ENCODE measurements around the gene RPH3AL.
A peak's percentile ranks its signal among the peaks of the same experiment; 100 is the strongest.
"Not testable (repeated sequence)": the region's sequence is repeated elsewhere in the genome, so short reads cannot be mapped to it uniquely, and the experiment has no call there.

The RPH3AL gene

DNA sequence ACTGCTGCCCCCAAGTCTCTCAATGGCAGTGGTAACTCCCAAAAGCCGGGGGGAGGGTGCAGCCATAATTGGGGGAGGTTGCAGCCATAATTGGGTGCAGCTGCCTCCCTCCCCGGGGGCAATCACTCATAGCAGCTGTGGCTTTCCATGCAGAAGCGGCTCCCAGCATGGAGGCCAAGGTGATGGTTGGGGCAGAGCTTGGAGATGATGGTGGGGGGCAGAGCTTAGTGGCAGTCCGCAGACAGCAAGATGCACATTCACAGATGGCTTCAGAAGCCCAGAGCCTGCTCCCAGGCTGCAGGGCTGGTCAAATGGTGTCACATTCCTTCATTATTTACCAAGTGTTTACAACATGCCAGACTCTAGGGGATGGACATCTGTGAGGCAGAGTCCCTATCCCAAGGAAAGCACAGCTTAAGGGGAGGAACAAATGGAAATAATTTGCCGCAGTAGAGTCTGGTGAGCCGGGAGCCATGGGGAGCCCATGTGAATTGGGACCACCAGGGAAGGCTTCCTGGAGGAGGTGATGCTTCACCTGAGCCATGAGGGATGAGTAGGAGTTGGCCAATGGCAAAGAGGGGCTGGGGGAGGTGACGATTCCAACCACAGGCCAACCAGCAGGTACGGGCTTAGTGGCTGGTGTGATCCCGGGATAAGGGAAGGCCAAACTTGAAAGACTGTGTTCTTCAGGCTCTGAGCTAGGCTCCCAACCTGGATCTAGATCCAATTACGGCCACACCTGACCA is 179.3 kb downstream of the RPH3AL start:
- H3K27me3 ChIP-seq (ENCODE audit: insufficient read depth, low read length, poor library complexity), result no peaks in the 10 kb centered on the region
- H3K23ac ChIP-seq (ENCODE audit: low read length), result no peak overlapping the region
- H3K4me3 ChIP-seq (ENCODE audit: low read length), result no peak overlapping the region
- no peaks in the 10 kb centered on the region for H3K4me1 ChIP-seq (ENCODE audit: control insufficient read depth, low read depth, low read length)
- H3K56ac ChIP-seq (ENCODE audit: low read length), result no peak overlapping the region
- no CpG with 5 or more reads among the region's 10 CpGs for WGBS (ENCODE audit: extremely low coverage, insufficient coverage, low lambda C conversion rate)
- no peak overlapping the region for H4K5ac ChIP-seq (ENCODE audit: low read length)
- H3K4me2 ChIP-seq (ENCODE audit: low read length), result no peak overlapping the region
- H3K36me3 ChIP-seq (ENCODE audit: control insufficient read depth, insufficient read depth, low read length), result no peaks in the 10 kb centered on the region
- no peak overlapping the region for H2BK15ac ChIP-seq (replicated peaks; ENCODE audit: low read depth)
- H4K8ac ChIP-seq (ENCODE audit: low read depth, low read length), result no peak overlapping the region
- H3K4ac ChIP-seq (ENCODE audit: low read depth, low read length), result no peak overlapping the region
- H3K27ac ChIP-seq (ENCODE audit: low read depth, low read length), result no peak overlapping the region
- no peak overlapping the region for H2BK5ac ChIP-seq (ENCODE audit: low read length)
- no peak overlapping the region for H2AK5ac ChIP-seq (ENCODE audit: low read length)
- no peak overlapping the region for H3K9ac ChIP-seq (ENCODE audit: low read length)
- no peaks in the 10 kb centered on the region for H3K79me1 ChIP-seq (ENCODE audit: low read length)
- H3K79me2 ChIP-seq (ENCODE audit: control insufficient read depth, insufficient read depth, low read length), result no peaks in the 10 kb centered on the region
- H2BK120ac ChIP-seq (ENCODE audit: low read depth, low read length), result no peak overlapping the region
- DNase-seq, result peak; percentile 72
- H3K18ac ChIP-seq (ENCODE audit: low read length), result no peak overlapping the region

DNA sequence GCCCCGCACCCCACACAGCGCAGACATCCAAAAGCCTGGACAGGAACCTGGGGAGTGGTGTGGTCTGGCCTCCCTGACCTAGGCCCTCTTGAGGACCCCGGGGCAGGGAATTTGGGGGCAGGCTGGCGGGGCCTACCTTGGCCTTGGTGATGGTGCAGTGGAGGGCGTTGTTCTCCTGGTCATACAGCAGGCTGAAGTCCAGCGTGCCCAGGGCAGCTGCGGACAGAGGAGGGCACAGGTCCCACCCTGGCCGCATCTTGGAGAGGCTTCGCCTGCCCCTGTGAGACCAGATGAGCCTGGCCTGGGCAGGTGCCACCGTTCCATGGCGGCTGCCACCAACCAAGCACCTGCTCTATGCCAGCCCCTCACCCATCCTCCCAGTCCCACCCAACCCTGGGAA is 180.2 kb downstream of the RPH3AL start:
- Histone ChIP-seq H2BK5ac (ENCODE audit: low read length) (no peak overlapping the region), H2AK5ac (ENCODE audit: low read length) (no peak overlapping the region), H4K8ac (ENCODE audit: low read depth, low read length) (no peak overlapping the region), H3K9ac (ENCODE audit: low read length) (no peak overlapping the region), H3K79me1 (ENCODE audit: low read length) (no peaks in the 10 kb centered on the region), H3K27me3 (ENCODE audit: insufficient read depth, low read length, poor library complexity) (no peaks in the 10 kb centered on the region), H2BK15ac (replicated peaks; ENCODE audit: low read depth) (no peak overlapping the region), H3K36me3 (ENCODE audit: control insufficient read depth, insufficient read depth, low read length) (no peaks in the 10 kb centered on the region), H3K56ac (ENCODE audit: low read length) (no peak overlapping the region), H3K18ac (ENCODE audit: low read length) (no peak overlapping the region), H3K4ac (ENCODE audit: low read depth, low read length) (no peak overlapping the region), H3K27ac (ENCODE audit: low read depth, low read length) (no peak overlapping the region), H3K4me1 (ENCODE audit: control insufficient read depth, low read depth, low read length) (no peaks in the 10 kb centered on the region), H4K5ac (ENCODE audit: low read length) (no peak overlapping the region), H2BK120ac (ENCODE audit: low read depth, low read length) (no peak overlapping the region), H3K4me2 (ENCODE audit: low read length) (no peak overlapping the region), H3K4me3 (ENCODE audit: low read length) (no peak overlapping the region), H3K79me2 (ENCODE audit: control insufficient read depth, insufficient read depth, low read length) (no peaks in the 10 kb centered on the region), H3K23ac (ENCODE audit: low read length) (no peak overlapping the region)
- no peak for DNase-seq
- no CpG with 5 or more reads among the region's 11 CpGs for WGBS (ENCODE audit: extremely low coverage, insufficient coverage, low lambda C conversion rate)

DNA sequence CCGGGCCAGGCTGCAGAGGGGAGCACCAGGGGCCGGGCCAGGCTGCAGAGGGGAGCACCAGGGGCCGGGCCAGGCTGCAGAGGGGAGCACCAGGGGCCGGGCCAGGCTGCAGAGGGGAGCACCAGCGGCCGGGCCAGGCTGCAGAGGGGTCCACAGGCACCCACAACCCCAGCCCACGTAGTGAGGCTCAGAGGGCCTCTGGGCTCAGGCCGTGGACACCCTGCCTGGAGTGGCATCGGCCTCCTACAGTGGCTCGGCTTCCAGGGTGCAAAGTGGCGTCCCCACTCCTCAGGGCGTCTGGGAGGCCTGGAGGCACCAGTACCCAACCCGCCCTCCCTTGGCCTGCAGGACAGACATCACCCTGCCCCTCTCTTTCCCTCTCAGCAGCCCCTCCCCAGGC is 180.7 kb downstream of the RPH3AL start:
- no CpG with 5 or more reads among the region's 13 CpGs for WGBS (ENCODE audit: extremely low coverage, insufficient coverage, low lambda C conversion rate)
- no peak overlapping the region for H3K4me2 ChIP-seq (ENCODE audit: low read length)
- no peak for DNase-seq
- H3K9ac ChIP-seq (ENCODE audit: low read length), result no peak overlapping the region
- no peak overlapping the region for H3K18ac ChIP-seq (ENCODE audit: low read length)
- H3K27ac ChIP-seq (ENCODE audit: low read depth, low read length), result no peak overlapping the region
- no peak overlapping the region for H2BK15ac ChIP-seq (replicated peaks; ENCODE audit: low read depth)
- no peaks in the 10 kb centered on the region for H3K27me3 ChIP-seq (ENCODE audit: insufficient read depth, low read length, poor library complexity)
- H4K5ac ChIP-seq (ENCODE audit: low read length), result no peak overlapping the region
- no peak overlapping the region for H4K8ac ChIP-seq (ENCODE audit: low read depth, low read length)
- no peaks in the 10 kb centered on the region for H3K4me1 ChIP-seq (ENCODE audit: control insufficient read depth, low read depth, low read length)
- no peaks in the 10 kb centered on the region for H3K79me1 ChIP-seq (ENCODE audit: low read length)
- no peak overlapping the region for H3K56ac ChIP-seq (ENCODE audit: low read length)
- no peak overlapping the region for H3K4ac ChIP-seq (ENCODE audit: low read depth, low read length)
- no peak overlapping the region for H3K23ac ChIP-seq (ENCODE audit: low read length)
- no peak overlapping the region for H3K4me3 ChIP-seq (ENCODE audit: low read length)
- no peaks in the 10 kb centered on the region for H3K36me3 ChIP-seq (ENCODE audit: control insufficient read depth, insufficient read depth, low read length)
- H2AK5ac ChIP-seq (ENCODE audit: low read length), result no peak overlapping the region
- H2BK5ac ChIP-seq (ENCODE audit: low read length), result no peak overlapping the region
- no peaks in the 10 kb centered on the region for H3K79me2 ChIP-seq (ENCODE audit: control insufficient read depth, insufficient read depth, low read length)
- no peak overlapping the region for H2BK120ac ChIP-seq (ENCODE audit: low read depth, low read length)

DNA sequence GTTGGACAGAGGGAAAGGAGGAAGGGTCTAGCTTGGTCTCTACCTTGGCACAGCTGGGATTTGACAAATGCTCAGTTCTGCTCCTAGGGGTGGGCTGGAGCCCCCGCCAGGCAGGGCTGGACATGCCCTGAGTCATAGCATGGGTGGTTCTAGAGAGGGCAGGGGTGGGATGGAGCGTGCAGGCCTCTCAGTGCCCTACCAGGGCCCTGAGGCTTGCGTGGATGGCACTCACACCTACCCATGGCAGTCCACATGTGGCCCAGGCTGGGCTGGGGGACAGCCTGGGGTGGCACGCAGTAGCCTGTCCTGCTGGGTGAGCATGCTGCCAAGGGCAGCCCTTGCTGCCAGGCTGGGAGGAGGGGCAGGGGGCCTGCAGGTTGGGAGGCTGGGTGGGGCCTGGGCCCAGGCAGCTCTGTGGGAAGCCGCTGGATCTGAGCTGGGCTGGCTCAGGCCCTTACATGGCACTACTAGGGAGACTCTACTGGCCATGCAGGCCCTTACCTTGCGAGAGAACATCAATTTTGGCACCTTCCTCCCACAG is 182.4 kb downstream of the RPH3AL start:
- no peak for DNase-seq
- Histone ChIP-seq H4K5ac (ENCODE audit: low read length) (no peak overlapping the region), H3K4ac (ENCODE audit: low read depth, low read length) (no peak overlapping the region), H3K18ac (ENCODE audit: low read length) (no peak overlapping the region), H4K8ac (ENCODE audit: low read depth, low read length) (no peak overlapping the region), H3K4me1 (ENCODE audit: control insufficient read depth, low read depth, low read length) (no peaks in the 10 kb centered on the region), H3K36me3 (ENCODE audit: control insufficient read depth, insufficient read depth, low read length) (no peaks in the 10 kb centered on the region), H2BK15ac (replicated peaks; ENCODE audit: low read depth) (no peak overlapping the region), H2AK5ac (ENCODE audit: low read length) (no peak overlapping the region), H3K27ac (ENCODE audit: low read depth, low read length) (no peak overlapping the region), H3K4me2 (ENCODE audit: low read length) (no peak overlapping the region), H2BK5ac (ENCODE audit: low read length) (no peak overlapping the region), H3K79me2 (ENCODE audit: control insufficient read depth, insufficient read depth, low read length) (no peaks in the 10 kb centered on the region), H3K27me3 (ENCODE audit: insufficient read depth, low read length, poor library complexity) (no peaks in the 10 kb centered on the region), H3K23ac (ENCODE audit: low read length) (no peak overlapping the region), H3K79me1 (ENCODE audit: low read length) (no peaks in the 10 kb centered on the region), H3K4me3 (ENCODE audit: low read length) (no peak overlapping the region), H3K56ac (ENCODE audit: low read length) (no peak overlapping the region), H3K9ac (ENCODE audit: low read length) (no peak overlapping the region), H2BK120ac (ENCODE audit: low read depth, low read length) (no peak overlapping the region)
- no CpG with 5 or more reads among the region's 6 CpGs for WGBS (ENCODE audit: extremely low coverage, insufficient coverage, low lambda C conversion rate)

DNA sequence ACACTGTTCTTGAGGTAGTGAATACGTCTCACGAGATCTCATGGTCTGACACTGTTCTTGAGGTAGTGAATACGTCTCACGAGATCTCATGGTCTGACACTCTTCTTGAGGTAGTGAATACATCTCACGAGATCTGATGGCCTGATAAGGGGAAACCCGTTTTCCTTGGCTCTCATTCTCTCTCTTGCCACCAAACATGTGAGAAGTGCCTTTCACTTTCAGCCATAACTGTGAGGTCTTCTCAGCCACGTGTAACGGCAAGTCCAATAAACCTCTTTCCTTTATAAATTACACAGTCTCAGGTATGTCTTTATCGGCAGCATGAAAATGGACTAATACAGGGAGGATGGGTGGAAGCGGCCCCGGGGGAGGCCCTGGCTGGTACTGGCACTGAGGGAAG is 184.0 kb downstream of the RPH3AL start:
- H3K36me3 ChIP-seq (ENCODE audit: control insufficient read depth, insufficient read depth, low read length); H2AK5ac ChIP-seq (ENCODE audit: low read length); H3K27me3 ChIP-seq (ENCODE audit: insufficient read depth, low read length, poor library complexity); H3K4me2 ChIP-seq (ENCODE audit: low read length); H3K4me3 ChIP-seq (ENCODE audit: low read length); H3K23ac ChIP-seq (ENCODE audit: low read length); H4K5ac ChIP-seq (ENCODE audit: low read length); H3K56ac ChIP-seq (ENCODE audit: low read length); DNase-seq; H4K8ac ChIP-seq (ENCODE audit: low read depth, low read length); H3K4me1 ChIP-seq (ENCODE audit: control insufficient read depth, low read depth, low read length); H2BK120ac ChIP-seq (ENCODE audit: low read depth, low read length); H3K4ac ChIP-seq (ENCODE audit: low read depth, low read length); H2BK5ac ChIP-seq (ENCODE audit: low read length); H3K27ac ChIP-seq (ENCODE audit: low read depth, low read length); H3K18ac ChIP-seq (ENCODE audit: low read length); H2BK15ac ChIP-seq (replicated peaks; ENCODE audit: low read depth); H3K79me2 ChIP-seq (ENCODE audit: control insufficient read depth, insufficient read depth, low read length); H3K79me1 ChIP-seq (ENCODE audit: low read length); H3K9ac ChIP-seq (ENCODE audit: low read length): not testable (repeated sequence)
- WGBS (ENCODE audit: extremely low coverage, insufficient coverage, low lambda C conversion rate), result no CpG with 5 or more reads among the region's 11 CpGs

DNA sequence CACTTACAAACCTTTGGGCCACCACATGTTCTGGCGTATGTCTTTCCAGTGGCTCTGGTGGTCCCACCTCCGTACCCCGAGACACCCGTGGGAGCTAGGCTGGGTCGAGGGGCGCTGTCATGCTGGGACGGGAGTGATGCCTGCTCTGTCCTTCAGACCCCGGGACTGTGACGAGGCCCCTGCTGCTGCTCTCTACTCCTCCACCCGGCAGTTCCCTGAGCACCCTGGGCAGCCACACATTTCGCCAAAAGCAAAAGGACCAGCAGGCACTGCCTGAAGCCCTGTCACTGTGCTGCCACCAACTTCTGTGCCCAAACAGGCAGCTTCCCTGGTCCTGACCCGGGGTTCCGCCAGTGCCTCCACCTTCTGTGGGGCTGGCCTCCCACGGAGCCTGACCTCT is 186.7 kb downstream of the RPH3AL start:
- Histone ChIP-seq H3K4ac (ENCODE audit: low read depth, low read length) (no peak overlapping the region), H3K79me2 (ENCODE audit: control insufficient read depth, insufficient read depth, low read length) (no peaks in the 10 kb centered on the region), H3K4me3 (ENCODE audit: low read length) (no peak overlapping the region), H2BK120ac (ENCODE audit: low read depth, low read length) (no peak overlapping the region), H3K36me3 (ENCODE audit: control insufficient read depth, insufficient read depth, low read length) (no peaks in the 10 kb centered on the region), H3K27me3 (ENCODE audit: insufficient read depth, low read length, poor library complexity) (no peaks in the 10 kb centered on the region), H2BK15ac (replicated peaks; ENCODE audit: low read depth) (no peak overlapping the region), H3K79me1 (ENCODE audit: low read length) (no peaks in the 10 kb centered on the region), H3K9ac (ENCODE audit: low read length) (no peak overlapping the region), H3K56ac (ENCODE audit: low read length) (no peak overlapping the region), H4K8ac (ENCODE audit: low read depth, low read length) (no peak overlapping the region), H2AK5ac (ENCODE audit: low read length) (no peak overlapping the region), H4K5ac (ENCODE audit: low read length) (no peak overlapping the region), H3K23ac (ENCODE audit: low read length) (no peak overlapping the region), H3K27ac (ENCODE audit: low read depth, low read length) (no peak overlapping the region), H3K18ac (ENCODE audit: low read length) (no peak overlapping the region), H2BK5ac (ENCODE audit: low read length) (no peak overlapping the region), H3K4me2 (ENCODE audit: low read length) (no peak overlapping the region), H3K4me1 (ENCODE audit: control insufficient read depth, low read depth, low read length) (no peaks in the 10 kb centered on the region)
- no peak for DNase-seq
- WGBS (ENCODE audit: extremely low coverage, insufficient coverage, low lambda C conversion rate), result no CpG with 5 or more reads among the region's 14 CpGs
